KMS-11 (cell line): ENCODE results near the gene TMEM37.

Experiments used
- H2AFZ ChIP-seq: fragments of 200-600 bp; sonication (generic); 2 replicates; pipeline ENCODE4 v1.6.1; 2016; ENCODE audit warnings: antibody characterized with exemption, mixed run types, low read depth
- H3K27ac ChIP-seq: fragments of 200-600 bp; sonication (generic); 2 replicates; pipeline ENCODE4 v1.6.1; 2016; ENCODE audit warnings: mild to moderate bottlenecking, mixed run types
- H3K27me3 ChIP-seq: fragments of 200-600 bp; sonication (generic); 2 replicates; pipeline ENCODE4 v1.6.1; 2017; ENCODE audit warnings: mild to moderate bottlenecking, low read depth, mixed run types, moderate library complexity; ENCODE audit not compliant: insufficient read depth
- H3K36me3 ChIP-seq: fragments of 200-600 bp; sonication (generic); 2 replicates; pipeline ENCODE4 v1.6.1; 2017; ENCODE audit warnings: mild to moderate bottlenecking, mixed run types; ENCODE audit not compliant: insufficient read depth
- H3K4me1 ChIP-seq: fragments of 200-600 bp; sonication (generic); 2 replicates; pipeline ENCODE4 v1.6.1; 2016; ENCODE audit warnings: mild to moderate bottlenecking, low read depth, mixed run types; ENCODE audit not compliant: poor library complexity, severe bottlenecking
- H3K4me2 ChIP-seq: fragments of 200-600 bp; sonication (generic); 2 replicates; pipeline ENCODE4 v1.7.0; 2016; ENCODE audit warnings: mild to moderate bottlenecking, mixed run types
- H3K4me3 ChIP-seq: fragments of 200-600 bp; sonication (generic); IDR thresholded peaks from 2 replicates; pipeline ENCODE4 v1.6.1; 2017; ENCODE audit warnings: low read depth, low read length, mixed read lengths; ENCODE audit not compliant: insufficient read depth
- H3K79me2 ChIP-seq: fragments of 200-600 bp; sonication (generic); 2 replicates; pipeline ENCODE4 v1.6.1; 2016; ENCODE audit warnings: low read depth, mixed run types; ENCODE audit not compliant: insufficient read depth
- H3K9ac ChIP-seq: fragments of 200-600 bp; sonication (generic); 2 replicates; pipeline ENCODE4 v1.6.1; 2016; ENCODE audit warnings: mild to moderate bottlenecking, mixed run types
- H4K20me1 ChIP-seq: fragments of 200-600 bp; sonication (generic); 2 replicates; pipeline ENCODE4 v1.6.1; 2016; ENCODE audit warnings: mild to moderate bottlenecking, mixed run types; ENCODE audit not compliant: insufficient read depth
- TF ChIP-seq, protein P1 (sequence below): fragments of 200-600 bp; sonication (generic); conservative IDR thresholded peaks from 2 replicates; pipeline ENCODE4 v1.6.1; 2017; ENCODE audit warnings: low read depth, mild to moderate bottlenecking, antibody characterized with exemption, low read length, moderate library complexity, mixed read lengths

The TMEM37 gene

GRCh38 chr2:119469131-119469530 is 37.5 kb downstream of the TMEM37 start:
- no peaks in the 10 kb centered on the region for H3K79me2 ChIP-seq
- H3K4me2 ChIP-seq = no peak overlapping the region
- H3K36me3 ChIP-seq = no peaks in the 10 kb centered on the region
- no peaks in the 10 kb centered on the region for H3K27me3 ChIP-seq
- TF ChIP-seq, protein P1, sequence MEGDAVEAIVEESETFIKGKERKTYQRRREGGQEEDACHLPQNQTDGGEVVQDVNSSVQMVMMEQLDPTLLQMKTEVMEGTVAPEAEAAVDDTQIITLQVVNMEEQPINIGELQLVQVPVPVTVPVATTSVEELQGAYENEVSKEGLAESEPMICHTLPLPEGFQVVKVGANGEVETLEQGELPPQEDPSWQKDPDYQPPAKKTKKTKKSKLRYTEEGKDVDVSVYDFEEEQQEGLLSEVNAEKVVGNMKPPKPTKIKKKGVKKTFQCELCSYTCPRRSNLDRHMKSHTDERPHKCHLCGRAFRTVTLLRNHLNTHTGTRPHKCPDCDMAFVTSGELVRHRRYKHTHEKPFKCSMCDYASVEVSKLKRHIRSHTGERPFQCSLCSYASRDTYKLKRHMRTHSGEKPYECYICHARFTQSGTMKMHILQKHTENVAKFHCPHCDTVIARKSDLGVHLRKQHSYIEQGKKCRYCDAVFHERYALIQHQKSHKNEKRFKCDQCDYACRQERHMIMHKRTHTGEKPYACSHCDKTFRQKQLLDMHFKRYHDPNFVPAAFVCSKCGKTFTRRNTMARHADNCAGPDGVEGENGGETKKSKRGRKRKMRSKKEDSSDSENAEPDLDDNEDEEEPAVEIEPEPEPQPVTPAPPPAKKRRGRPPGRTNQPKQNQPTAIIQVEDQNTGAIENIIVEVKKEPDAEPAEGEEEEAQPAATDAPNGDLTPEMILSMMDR = no peak
- no peak overlapping the region for H3K27ac ChIP-seq
- H3K4me3 ChIP-seq = no peak overlapping the region
- no peak overlapping the region for H2AFZ ChIP-seq
- no peaks in the 10 kb centered on the region for H4K20me1 ChIP-seq
- H3K9ac ChIP-seq = no peak overlapping the region
- no peaks in the 10 kb centered on the region for H3K4me1 ChIP-seq

DNA sequence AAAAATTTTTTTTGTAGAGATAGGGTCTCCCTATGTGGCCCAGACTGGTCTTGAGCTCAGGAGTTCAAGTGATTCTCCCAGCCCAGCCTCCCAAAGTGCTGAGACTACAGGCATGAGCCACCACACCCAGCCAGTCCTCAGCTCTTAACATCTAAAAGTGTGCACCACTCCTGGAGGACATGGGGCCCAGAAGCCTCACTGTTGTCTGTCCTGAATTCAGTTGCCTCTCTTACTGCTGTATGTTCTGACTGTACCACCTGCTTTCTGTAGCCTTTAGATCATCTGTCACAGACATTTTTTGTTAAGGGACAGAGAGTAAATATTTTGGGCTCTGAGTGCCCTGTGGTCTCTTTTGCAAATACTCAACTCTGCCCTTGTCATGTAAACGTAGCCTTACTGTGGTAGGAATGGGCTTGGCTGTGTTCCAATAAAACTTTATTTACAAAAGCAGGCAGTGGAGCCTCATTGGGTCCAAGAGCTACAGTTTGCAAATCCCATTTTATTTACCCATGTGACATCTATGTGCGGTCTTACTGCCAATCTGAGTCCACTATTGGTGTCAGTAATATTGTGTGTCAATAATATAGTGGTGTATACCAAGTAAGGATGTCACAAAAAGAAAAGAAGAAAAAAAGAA is 38.1 kb downstream of the TMEM37 start:
- H3K79me2 ChIP-seq = no peaks in the 10 kb centered on the region
- H3K4me3 ChIP-seq = no peak overlapping the region
- no peak overlapping the region for H3K4me2 ChIP-seq
- TF ChIP-seq, protein P1 = no peak
- H3K36me3 ChIP-seq = no peaks in the 10 kb centered on the region
- H3K9ac ChIP-seq = no peak overlapping the region
- H3K27me3 ChIP-seq = no peaks in the 10 kb centered on the region
- H2AFZ ChIP-seq = no peak overlapping the region
- H3K27ac ChIP-seq = no peak overlapping the region
- no peaks in the 10 kb centered on the region for H4K20me1 ChIP-seq
- H3K4me1 ChIP-seq = no peaks in the 10 kb centered on the region

DNA sequence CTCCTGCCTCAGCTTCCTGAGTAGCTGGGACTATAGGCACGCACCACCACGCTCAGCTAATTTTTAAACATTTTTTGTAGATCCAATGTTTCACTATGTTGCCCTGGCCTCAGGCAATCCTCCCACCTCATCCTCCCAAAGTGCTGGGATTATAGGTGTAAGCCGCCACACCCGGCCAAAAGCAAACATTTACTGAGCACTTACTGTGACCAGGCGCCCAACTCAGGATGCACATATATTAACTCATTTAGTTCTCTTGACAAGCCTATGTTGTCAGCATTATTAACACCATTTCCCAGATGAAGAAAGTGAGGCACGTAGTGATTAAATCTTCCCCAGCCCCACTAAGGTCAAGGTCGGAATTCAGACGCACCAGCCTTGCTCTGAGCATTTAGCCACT is 41.1 kb downstream of the TMEM37 start:
- H3K4me1 ChIP-seq = no peaks in the 10 kb centered on the region
- H3K79me2 ChIP-seq = no peaks in the 10 kb centered on the region
- no peak overlapping the region for H3K4me2 ChIP-seq
- no peaks in the 10 kb centered on the region for H3K36me3 ChIP-seq
- no peak overlapping the region for H3K27ac ChIP-seq
- H2AFZ ChIP-seq = no peak overlapping the region
- H3K27me3 ChIP-seq = no peaks in the 10 kb centered on the region
- TF ChIP-seq, protein P1 = no peak
- H4K20me1 ChIP-seq = no peaks in the 10 kb centered on the region
- H3K9ac ChIP-seq = no peak overlapping the region
- H3K4me3 ChIP-seq = no peak overlapping the region

- Histone ChIP-seq H3K9ac (no peak overlapping the region), H2AFZ (no peak overlapping the region), H3K36me3 (no peaks in the 10 kb centered on the region), H3K27me3 (no peaks in the 10 kb centered on the region), H3K4me2 (no peak overlapping the region), H3K4me3 (no peak overlapping the region), H3K4me1 (no peaks in the 10 kb centered on the region), H3K79me2 (no peaks in the 10 kb centered on the region), H4K20me1 (no peaks in the 10 kb centered on the region), H3K27ac (no peak overlapping the region)
- TF ChIP-seq, protein P1 = no peak
Observed at GRCh38 chr2:119473621-119474370, 42.1 kb downstream of the TMEM37 start.
